GM10248 (cell line): ENCODE data around the gene FNBP1.

Source experiments
- CTCF ChIA-PET: fragments of 300-600 bp; sonication (Branson Sonifier 250); formaldehyde crosslinking; extraction: SDS; loops from one replicate; lab custom pipeline; 2021; ENCODE audit warnings: antibody characterized with exemption; lab: Yijun Ruan, JAX
- POLR2A ChIA-PET: fragments of 350-650 bp; sonication (Branson Sonifier 250); formaldehyde crosslinking; extraction: SDS; loops from one replicate; lab custom pipeline; 2020; ENCODE audit warnings: antibody characterized with exemption; lab: Yijun Ruan, JAX
- DNase-seq: peaks from one replicate; pipeline ENCODE4 v3.0.0; 2012; ENCODE audit errors: extremely low spot score
- TF ChIP-seq, protein P1 (sequence below): IDR thresholded peaks from 2 replicates; pipeline ENCODE4 v1.5.1; 2012; ENCODE audit warnings: mild to moderate bottlenecking, low read depth; ENCODE audit errors: extremely low read depth, missing control alignments, control extremely low read depth

The FNBP1 gene

DNA sequence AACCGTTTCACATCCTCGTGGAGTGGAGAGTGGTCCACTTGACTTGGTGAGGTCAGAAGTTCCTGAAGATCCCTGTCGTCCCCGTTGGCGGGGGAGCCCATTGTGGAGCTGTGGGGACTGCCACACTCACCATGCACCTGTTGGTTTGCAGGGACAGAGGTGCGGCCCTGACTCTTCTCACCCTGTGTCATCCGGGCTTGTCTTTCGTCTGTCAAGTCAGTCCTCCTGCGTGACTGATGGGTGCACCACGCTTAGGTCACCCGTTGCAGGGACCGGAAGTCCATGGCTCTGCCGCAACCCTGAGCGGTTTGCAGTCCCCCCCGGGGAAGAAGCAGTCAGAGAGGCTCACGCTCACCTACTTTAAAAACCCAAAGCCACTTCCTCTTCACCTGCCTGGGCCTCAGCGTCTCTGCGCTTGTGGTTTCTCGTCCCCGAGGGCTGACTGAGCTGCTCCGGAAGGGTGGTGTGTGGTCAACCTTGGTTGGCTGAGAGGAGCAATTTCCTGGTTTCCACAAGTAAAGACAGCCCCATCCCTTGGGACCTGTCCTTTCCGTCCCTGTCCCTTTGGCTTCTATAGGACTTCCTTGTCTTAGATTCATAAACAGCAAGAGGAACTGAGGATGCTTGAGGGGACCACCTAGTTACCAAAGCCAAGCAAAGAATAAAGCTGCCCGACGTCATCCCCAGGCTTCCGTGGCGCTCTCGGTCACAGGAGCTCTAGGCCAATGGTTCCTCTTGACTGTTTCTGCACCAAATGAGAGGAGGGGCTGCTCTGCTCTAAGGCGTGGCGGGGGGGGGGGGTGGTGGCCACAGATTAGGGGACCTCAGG is 154.5 kb downstream of the FNBP1 start:
- TF ChIP-seq, protein P1, sequence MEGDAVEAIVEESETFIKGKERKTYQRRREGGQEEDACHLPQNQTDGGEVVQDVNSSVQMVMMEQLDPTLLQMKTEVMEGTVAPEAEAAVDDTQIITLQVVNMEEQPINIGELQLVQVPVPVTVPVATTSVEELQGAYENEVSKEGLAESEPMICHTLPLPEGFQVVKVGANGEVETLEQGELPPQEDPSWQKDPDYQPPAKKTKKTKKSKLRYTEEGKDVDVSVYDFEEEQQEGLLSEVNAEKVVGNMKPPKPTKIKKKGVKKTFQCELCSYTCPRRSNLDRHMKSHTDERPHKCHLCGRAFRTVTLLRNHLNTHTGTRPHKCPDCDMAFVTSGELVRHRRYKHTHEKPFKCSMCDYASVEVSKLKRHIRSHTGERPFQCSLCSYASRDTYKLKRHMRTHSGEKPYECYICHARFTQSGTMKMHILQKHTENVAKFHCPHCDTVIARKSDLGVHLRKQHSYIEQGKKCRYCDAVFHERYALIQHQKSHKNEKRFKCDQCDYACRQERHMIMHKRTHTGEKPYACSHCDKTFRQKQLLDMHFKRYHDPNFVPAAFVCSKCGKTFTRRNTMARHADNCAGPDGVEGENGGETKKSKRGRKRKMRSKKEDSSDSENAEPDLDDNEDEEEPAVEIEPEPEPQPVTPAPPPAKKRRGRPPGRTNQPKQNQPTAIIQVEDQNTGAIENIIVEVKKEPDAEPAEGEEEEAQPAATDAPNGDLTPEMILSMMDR: no peak
- ChIA-PET POLR2A (interaction anchor here (0.6 to 0.7 kb wide), 3 partner anchors 121 to 403 kb away, joined by 3 to 4 read pairs (median 4); no protein-coding TSS in a partner anchor), CTCF (interaction anchor here (0.7 to 4.9 kb wide), 7 partner anchors 9 to 212 kb away, joined by 3 to 23 read pairs (median 3); no protein-coding TSS in a partner anchor)
- peak; percentile 79 for DNase-seq

DNA sequence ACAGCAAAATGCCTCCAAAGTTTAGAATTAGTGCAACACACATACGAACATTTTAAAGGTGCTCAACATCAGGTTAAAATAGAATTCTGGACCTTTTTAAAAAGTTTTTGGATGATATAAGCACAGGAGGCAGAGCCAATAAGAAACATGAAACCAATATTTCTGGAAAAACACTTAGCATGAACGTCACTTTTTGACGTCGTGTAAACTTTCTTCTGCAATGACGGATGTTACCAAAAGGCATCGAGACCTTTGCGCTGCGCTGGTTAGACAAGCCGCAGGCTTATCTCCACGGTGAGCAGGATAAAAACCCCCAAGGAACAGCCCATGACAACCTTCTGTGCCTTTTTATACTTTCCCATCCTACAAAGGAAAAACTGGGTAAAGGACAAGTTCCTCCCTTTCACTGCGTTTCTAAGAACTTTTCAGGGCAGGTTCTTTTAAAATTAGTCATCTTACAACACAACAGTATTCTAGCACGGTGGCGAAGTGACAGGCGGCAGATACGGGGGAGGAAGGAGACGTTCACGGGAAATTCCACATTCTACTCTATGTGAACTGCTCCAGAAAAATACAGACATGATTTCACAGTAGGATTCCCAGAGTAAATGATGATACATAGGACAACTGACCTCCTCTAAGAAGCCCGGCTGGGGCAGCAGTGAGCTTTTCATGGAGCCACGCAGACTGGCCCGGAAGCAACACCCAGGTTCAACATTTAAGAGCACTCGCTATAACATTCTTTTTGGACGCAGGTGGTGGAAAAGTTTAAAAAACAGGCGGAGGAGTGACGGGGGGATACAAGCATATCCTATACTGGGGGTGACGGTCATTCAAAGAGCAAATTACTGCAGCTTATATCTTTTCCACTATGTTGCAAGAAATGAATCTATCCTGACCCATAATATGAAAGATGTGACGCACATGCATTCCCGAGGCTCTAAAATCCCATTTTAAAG is 155.4 kb downstream of the FNBP1 start:
- no peak for DNase-seq
- ChIA-PET POLR2A (interaction anchor here (0.6 to 1.3 kb wide), 4 partner anchors 14 to 402 kb away, joined by 3 to 4 read pairs (median 4); no protein-coding TSS in a partner anchor), CTCF (interaction anchor here (1.0 to 4.9 kb wide), 7 partner anchors 10 to 219 kb away, joined by 3 to 23 read pairs (median 3); no protein-coding TSS in a partner anchor)
- TF ChIP-seq, protein P1: no peak

- TF ChIP-seq, protein P1: no peak
- no peak for DNase-seq
- ChIA-PET CTCF (interaction anchor here (0.7 to 4.9 kb wide), 9 partner anchors 11 to 399 kb away, joined by 3 to 23 read pairs (median 3); no protein-coding TSS in a partner anchor), POLR2A (interaction anchor here (0.5 to 1.3 kb wide), 4 partner anchors 15 to 131 kb away, joined by 3 to 9 read pairs (median 3); no protein-coding TSS in a partner anchor)
Measured at GRCh38 chr9:129886226-129887174, 156.5 kb downstream of the FNBP1 start.

DNA sequence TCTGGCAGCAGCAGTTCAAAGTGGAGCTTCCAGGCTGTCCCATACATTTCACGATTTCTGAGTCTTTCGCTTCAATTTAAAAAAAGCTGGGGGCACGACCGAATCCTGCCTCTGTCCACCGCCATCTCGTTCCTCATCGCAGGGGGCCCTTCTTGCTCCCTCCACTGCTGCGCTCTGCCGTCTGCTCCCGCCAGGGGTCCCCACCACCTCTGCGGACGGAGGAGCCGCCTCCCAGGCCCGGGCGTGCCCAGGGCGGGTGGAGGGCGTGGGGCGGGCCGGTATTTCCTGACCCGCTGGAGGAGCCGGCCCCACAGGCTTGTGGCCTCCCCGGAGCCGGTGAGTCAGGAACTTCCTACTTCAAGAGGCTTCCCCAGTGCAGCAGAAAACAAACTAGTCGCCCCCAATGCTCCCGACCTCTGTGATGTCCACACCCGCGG is 157.3 kb downstream of the FNBP1 start:
- POLR2A ChIA-PET: no interaction called here

GRCh38 chr9:129885018-129885669 is 157.8 kb downstream of the FNBP1 start:
- ChIA-PET POLR2A (no interaction called here), CTCF (interaction anchor here (0.8 to 4.9 kb wide), 13 partner anchors 9 to 219 kb away, joined by 3 to 23 read pairs (median 4); no protein-coding TSS in a partner anchor)
- TF ChIP-seq, protein P1: peak; percentile 55
- DNase-seq: no peak

More for the DNA sequence above, 157.3 kb downstream of the FNBP1 start:
- TF ChIP-seq, protein P1: peak; percentile 96
- CTCF ChIA-PET: interaction anchor here (0.7 to 4.9 kb wide), 15 partner anchors 9 to 399 kb away, joined by 3 to 23 read pairs (median 4); no protein-coding TSS in a partner anchor
- DNase-seq: peak; percentile 77
